PC-3 (cell line): ENCODE measurements around the gene MPND. TPM values are rescaled to one million over a fixed set of nuclear protein-coding genes. Genes with fewer than 3 reads are reported as not detected.
A peak's percentile ranks its signal among the peaks of the same experiment; 100 is the strongest.

Experiments used
- ATAC-seq: fragments of 200-7000 bp; cut with Tn5 transposase; 2 replicates; pipeline ENCODE4 v1.9.1; 2020; ENCODE audit warnings: mild to moderate bottlenecking, moderate library complexity
- BruUV-seq: library from RNA; stranded (reverse); fragments of 400-500 nt; replicated peaks from 2 replicates; lab custom pipeline; 2021; lab: Mats Ljungman, UMichigan
- CTCF ChIA-PET: fragments of 300-600 bp; sonication (Branson Sonifier 250); formaldehyde crosslinking; loops from one replicate; lab custom pipeline; 2022; ENCODE audit warnings: antibody characterized with exemption; lab: Charles Lee
- POLR2A ChIA-PET: fragments of 300-600 bp; sonication (Branson Sonifier 250); formaldehyde crosslinking; loops from one replicate; lab custom pipeline; 2022; ENCODE audit warnings: antibody characterized with exemption; ENCODE audit not compliant: unreplicated experiment; lab: Charles Lee
- DNase-seq: peaks from one replicate; pipeline ENCODE4 v3.0.0-alpha.2; 2015
- H2AFZ ChIP-seq: fragments of 300-600 bp; sonication (generic); 2 replicates; pipeline ENCODE4 v1.6.0; 2016; ENCODE audit warnings: antibody characterized with exemption, low read length
- H3F3A ChIP-seq: fragments of 300-600 bp; sonication (generic); one replicate; pipeline ENCODE4 v1.6.0; 2017; ENCODE audit warnings: antibody characterized with exemption, low read length, control low read depth, mild to moderate bottlenecking; ENCODE audit not compliant: unreplicated experiment
- H3K27ac ChIP-seq: fragments of 300-600 bp; sonication (generic); 2 replicates; pipeline ENCODE4 v1.5.1; 2016; ENCODE audit warnings: mild to moderate bottlenecking, low read length
- H3K27me3 ChIP-seq: fragments of 300-600 bp; sonication (generic); 2 replicates; pipeline ENCODE4 v1.6.1; 2016; ENCODE audit warnings: low read length, mixed read lengths
- H3K36me3 ChIP-seq: fragments of 300-600 bp; sonication (generic); 2 replicates; pipeline ENCODE4 v1.6.1; 2016; ENCODE audit warnings: low read depth, mixed run types, low read length, mixed read lengths
- H3K4me1 ChIP-seq: fragments of 300-600 bp; sonication (generic); 2 replicates; pipeline ENCODE4 v1.5.1; 2016; ENCODE audit warnings: low read length; ENCODE audit not compliant: insufficient read depth
- H3K4me2 ChIP-seq: fragments of 300-600 bp; sonication (generic); 2 replicates; pipeline ENCODE4 v1.6.0; 2016; ENCODE audit warnings: low read length
- H3K4me3 ChIP-seq: fragments of 300-600 bp; sonication (generic); 2 replicates; pipeline ENCODE4 v1.5.1; 2016; ENCODE audit warnings: mild to moderate bottlenecking, low read length, mixed read lengths
- H3K79me2 ChIP-seq: fragments of 300-600 bp; sonication (generic); 2 replicates; pipeline ENCODE4 v1.6.1; 2017; ENCODE audit warnings: low read length, mixed read lengths
- H3K9ac ChIP-seq: fragments of 300-600 bp; sonication (generic); 2 replicates; pipeline ENCODE4 v1.6.0; 2016; ENCODE audit warnings: mild to moderate bottlenecking, low read length
- H3K9me2 ChIP-seq: fragments of 300-600 bp; sonication (generic); replicated peaks from 2 replicates; pipeline ENCODE4 v1.6.1; 2016; ENCODE audit warnings: mixed run types, low read length, mixed read lengths
- H3K9me3 ChIP-seq: fragments of 300-600 bp; sonication (generic); 2 replicates; pipeline ENCODE4 v1.6.1; 2016; ENCODE audit warnings: low read length, mixed read lengths
- H4K20me1 ChIP-seq: fragments of 300-600 bp; sonication (generic); 2 replicates; pipeline ENCODE4 v1.6.1; 2016; ENCODE audit warnings: low read length, mixed read lengths
- EZH2 ChIP-seq: fragments of 300-600 bp; sonication (generic); IDR thresholded peaks from one replicate; pipeline ENCODE4 v1.6.1; 2017; ENCODE audit warnings: antibody characterized with exemption, mild to moderate bottlenecking, low read length; ENCODE audit not compliant: unreplicated experiment
- EZH2phosphoT487 ChIP-seq: fragments of 300-600 bp; sonication (generic); IDR thresholded peaks from 2 replicates; pipeline ENCODE4 v1.6.1; 2018; ENCODE audit warnings: mild to moderate bottlenecking, antibody characterized with exemption, low read length, borderline replicate concordance
- intact Hi-C: fragments of 100-400 bp; cut with micrococcal nuclease; formaldehyde crosslinking; loops from 2 replicates; pipeline ENCODE4 v1.9.0; 2023
- total RNA-seq: library from RNA; depleted of rRNA; stranded (reverse); fragments of >200 nt; gene quantifications from 2 replicates; pipeline ENCODE4 v1.2.3, GENCODE V29; 2014
- TF ChIP-seq, protein P1 (sequence below): fragments of 300-600 bp; sonication (generic); conservative IDR thresholded peaks from 2 replicates; pipeline ENCODE4 v1.5.1; 2017; ENCODE audit warnings: antibody characterized with exemption, low read depth, mild to moderate bottlenecking, low read length

The MPND gene
- total RNA-seq, 1 experiment from 2014 or later = 5.6 TPM

- POLR2A ChIA-PET = no interaction called here
- H3K79me2 ChIP-seq = no peaks in the 10 kb centered on the region
- ATAC-seq (no peak), DNase-seq (no peak)
- no peaks in the 10 kb centered on the region for H3K4me1 ChIP-seq
- intact Hi-C loops = no loop called here
- BruUV-seq = no TSS peak
- H3K9me2 ChIP-seq = no peaks in the 10 kb centered on the region
- TF ChIP-seq EZH2 = no peak
- CTCF ChIA-PET = interaction anchor here (0.5 kb wide), 1 partner anchor 33 kb away, joined by 6 read pairs; no protein-coding TSS in a partner anchor
- no peaks in the 10 kb centered on the region for H4K20me1 ChIP-seq
- H3K4me3 ChIP-seq = no peak overlapping the region
- no peak overlapping the region for H2AFZ ChIP-seq
- no peak overlapping the region for H3K27ac ChIP-seq
- H3K4me2 ChIP-seq = no peak overlapping the region
- no peaks in the 10 kb centered on the region for H3F3A ChIP-seq
- no peaks in the 10 kb centered on the region for H3K27me3 ChIP-seq
- no peaks in the 10 kb centered on the region for H3K9me3 ChIP-seq
- H3K9ac ChIP-seq = no peak overlapping the region
- peaks cover 3% of the 10 kb centered on the region; the same call in 1 of the 2 replicates for H3K36me3 ChIP-seq
Measured at GRCh38 chr19:4361152-4362046, 18.0 kb downstream of the MPND start.

DNA sequence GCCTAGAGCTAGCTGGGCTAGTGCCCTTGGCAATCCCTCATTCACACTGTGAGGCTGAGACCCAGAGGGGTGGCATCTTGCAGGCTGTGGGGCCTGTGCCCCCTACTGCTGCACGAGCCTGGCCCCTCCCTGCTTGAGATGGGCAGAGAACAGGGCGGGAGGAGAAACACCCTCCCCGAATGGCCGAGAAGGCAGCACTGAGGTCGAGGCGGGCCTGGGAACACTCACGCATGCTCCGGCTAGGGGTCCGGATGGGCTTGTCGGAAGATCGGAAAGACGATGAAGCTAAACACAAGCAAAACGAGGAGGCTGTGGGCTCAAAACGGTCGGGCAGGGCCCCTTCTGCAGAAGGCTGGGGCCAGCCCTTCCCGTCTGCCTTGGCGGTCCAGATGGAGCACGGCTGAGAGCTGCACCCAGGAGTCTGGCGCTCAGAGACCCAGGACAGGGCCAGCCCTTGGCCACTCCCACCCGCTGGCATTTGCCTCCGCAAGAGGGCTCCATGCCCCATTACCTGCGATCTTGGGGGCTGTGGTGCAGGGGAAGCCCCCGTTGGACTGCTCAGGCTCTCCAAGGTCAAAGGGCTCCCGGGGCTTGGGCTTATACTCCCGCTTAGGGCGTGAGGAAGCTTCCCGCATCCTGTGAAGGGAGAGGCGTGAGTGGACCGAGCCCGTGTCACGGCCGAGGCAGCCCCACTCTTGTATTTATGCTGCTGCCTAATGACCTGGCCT lies 18.9 kb downstream of the MPND start:
- DNase-seq (no peak), ATAC-seq (no peak)
- H3K27ac ChIP-seq = no peak overlapping the region
- intact Hi-C loops = no loop called here
- no peak overlapping the region for H2AFZ ChIP-seq
- H3K4me1 ChIP-seq = no peaks in the 10 kb centered on the region
- H3K9me2 ChIP-seq = no peaks in the 10 kb centered on the region
- H3K9ac ChIP-seq = no peak overlapping the region
- H3K27me3 ChIP-seq = no peaks in the 10 kb centered on the region
- BruUV-seq = no TSS peak
- no peak overlapping the region for H3K4me3 ChIP-seq
- H4K20me1 ChIP-seq = no peaks in the 10 kb centered on the region
- POLR2A ChIA-PET = no interaction called here
- H3K36me3 ChIP-seq = peaks cover 3% of the 10 kb centered on the region; the same call in 1 of the 2 replicates
- CTCF ChIA-PET = no interaction called here
- H3F3A ChIP-seq = no peaks in the 10 kb centered on the region
- TF ChIP-seq, protein P1, sequence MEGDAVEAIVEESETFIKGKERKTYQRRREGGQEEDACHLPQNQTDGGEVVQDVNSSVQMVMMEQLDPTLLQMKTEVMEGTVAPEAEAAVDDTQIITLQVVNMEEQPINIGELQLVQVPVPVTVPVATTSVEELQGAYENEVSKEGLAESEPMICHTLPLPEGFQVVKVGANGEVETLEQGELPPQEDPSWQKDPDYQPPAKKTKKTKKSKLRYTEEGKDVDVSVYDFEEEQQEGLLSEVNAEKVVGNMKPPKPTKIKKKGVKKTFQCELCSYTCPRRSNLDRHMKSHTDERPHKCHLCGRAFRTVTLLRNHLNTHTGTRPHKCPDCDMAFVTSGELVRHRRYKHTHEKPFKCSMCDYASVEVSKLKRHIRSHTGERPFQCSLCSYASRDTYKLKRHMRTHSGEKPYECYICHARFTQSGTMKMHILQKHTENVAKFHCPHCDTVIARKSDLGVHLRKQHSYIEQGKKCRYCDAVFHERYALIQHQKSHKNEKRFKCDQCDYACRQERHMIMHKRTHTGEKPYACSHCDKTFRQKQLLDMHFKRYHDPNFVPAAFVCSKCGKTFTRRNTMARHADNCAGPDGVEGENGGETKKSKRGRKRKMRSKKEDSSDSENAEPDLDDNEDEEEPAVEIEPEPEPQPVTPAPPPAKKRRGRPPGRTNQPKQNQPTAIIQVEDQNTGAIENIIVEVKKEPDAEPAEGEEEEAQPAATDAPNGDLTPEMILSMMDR = no peak
- no peak for TF ChIP-seq EZH2phosphoT487
- no peak for TF ChIP-seq EZH2
- no peaks in the 10 kb centered on the region for H3K9me3 ChIP-seq
- no peak overlapping the region for H3K4me2 ChIP-seq
- no peaks in the 10 kb centered on the region for H3K79me2 ChIP-seq

DNA sequence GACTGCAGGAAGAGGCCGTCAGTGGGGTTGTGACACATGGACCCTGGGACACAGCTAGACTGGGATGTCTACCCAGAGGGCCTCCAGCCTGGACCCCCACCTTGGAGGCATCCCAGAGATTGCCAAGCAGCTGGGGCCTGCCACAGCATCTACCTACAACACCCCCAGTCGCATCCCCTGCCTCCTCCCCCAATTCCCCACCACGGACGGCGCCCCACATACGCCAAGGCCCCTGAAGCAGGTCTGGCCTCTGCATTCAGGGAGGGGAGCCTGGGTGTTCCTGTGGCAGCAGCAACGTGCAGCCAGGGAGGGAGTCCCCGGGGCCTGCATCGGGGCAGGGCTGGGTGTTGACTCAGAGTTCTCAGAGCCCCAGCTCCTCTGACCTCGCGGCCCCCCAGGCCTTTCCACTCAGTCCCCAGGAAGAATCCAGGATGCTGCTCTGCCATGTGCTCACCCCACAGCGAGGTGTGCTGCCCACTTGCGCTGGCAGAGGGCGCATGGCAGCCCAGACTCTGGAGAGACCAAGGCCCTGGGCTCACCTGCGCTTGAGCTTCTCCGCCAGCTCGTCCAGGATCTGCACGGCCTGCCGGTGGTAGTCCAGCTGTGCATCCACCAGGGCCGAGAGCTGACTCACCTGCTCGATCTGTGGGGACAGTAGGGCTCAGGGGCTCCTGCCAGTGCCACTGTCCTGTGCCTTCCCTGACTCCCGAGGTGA lies 19.6 kb downstream of the MPND start:
- no peaks in the 10 kb centered on the region for H4K20me1 ChIP-seq
- no peak for TF ChIP-seq EZH2phosphoT487
- no peak for TF ChIP-seq EZH2
- TF ChIP-seq, protein P1 = peak; percentile 43
- H3K9me2 ChIP-seq = no peaks in the 10 kb centered on the region
- H3K27me3 ChIP-seq = no peaks in the 10 kb centered on the region
- DNase-seq (peak; percentile 34), ATAC-seq (peak; percentile 37)
- H3K9ac ChIP-seq = no peak overlapping the region
- H2AFZ ChIP-seq = no peak overlapping the region
- ChIA-PET POLR2A (no interaction called here), CTCF (interaction anchor here (0.9 to 1.2 kb wide), 2 partner anchors 18 to 37 kb away, joined by 3 read pairs; partner anchors contain the start of gene SH3GL1)
- BruUV-seq = no TSS peak
- intact Hi-C loops = no loop called here
- H3K36me3 ChIP-seq = peaks cover 3% of the 10 kb centered on the region; the same call in 1 of the 2 replicates
- no peak overlapping the region for H3K4me2 ChIP-seq
- H3K27ac ChIP-seq = no peak overlapping the region
- H3K4me3 ChIP-seq = no peak overlapping the region
- no peaks in the 10 kb centered on the region for H3K9me3 ChIP-seq
- no peaks in the 10 kb centered on the region for H3K79me2 ChIP-seq
- no peaks in the 10 kb centered on the region for H3K4me1 ChIP-seq
- no peaks in the 10 kb centered on the region for H3F3A ChIP-seq
